Measurements from ENCODE around the gene SBF1. TPM values are rescaled to one million over a fixed set of nuclear protein-coding genes. Genes with fewer than 3 reads are reported as not detected.

SBF1 gene
- total RNA-seq, 1 donor from 2014 or later, result 96.5 TPM

DNA sequence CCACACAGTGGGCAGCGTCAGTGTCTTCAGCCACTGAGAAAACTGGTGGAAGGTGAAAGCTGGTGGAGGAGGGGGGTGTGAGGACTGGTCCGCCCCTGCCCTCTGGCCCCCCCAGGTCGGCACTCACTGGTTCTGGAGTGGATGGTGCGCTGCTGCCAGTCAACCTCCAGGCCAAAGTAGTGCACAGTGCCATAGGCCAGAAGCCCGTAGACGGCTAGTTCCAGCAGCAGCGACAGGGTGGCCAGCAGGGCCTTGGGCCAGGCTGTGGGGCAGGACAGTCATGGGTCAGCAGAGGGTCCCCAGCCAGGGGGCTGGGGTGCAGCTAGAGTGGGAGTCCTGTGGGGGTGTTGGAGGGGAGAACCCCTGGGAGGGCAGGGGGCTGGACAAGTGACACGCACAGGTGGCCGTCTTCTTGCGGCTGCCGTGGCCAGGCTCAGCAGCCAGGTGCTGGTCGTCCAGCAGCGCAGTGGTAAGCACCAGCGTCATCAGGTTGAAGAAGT, 30.5 kb upstream of the SBF1 start:
- Mint-ChIP-seq H3K27ac (no peak overlapping the region), H3K9me3 (ENCODE audit: low read depth) (no peaks in the 10 kb centered on the region), H3K4me3 (ENCODE audit: low read depth) (no peak overlapping the region), H3K4me1 (ENCODE audit: low read depth) (peaks cover 15% of the 10 kb centered on the region), H3K27me3 (no peaks in the 10 kb centered on the region), H3K36me3 (ENCODE audit: insufficient read depth) (no peaks in the 10 kb centered on the region)
- TF ChIP-seq, protein P1, sequence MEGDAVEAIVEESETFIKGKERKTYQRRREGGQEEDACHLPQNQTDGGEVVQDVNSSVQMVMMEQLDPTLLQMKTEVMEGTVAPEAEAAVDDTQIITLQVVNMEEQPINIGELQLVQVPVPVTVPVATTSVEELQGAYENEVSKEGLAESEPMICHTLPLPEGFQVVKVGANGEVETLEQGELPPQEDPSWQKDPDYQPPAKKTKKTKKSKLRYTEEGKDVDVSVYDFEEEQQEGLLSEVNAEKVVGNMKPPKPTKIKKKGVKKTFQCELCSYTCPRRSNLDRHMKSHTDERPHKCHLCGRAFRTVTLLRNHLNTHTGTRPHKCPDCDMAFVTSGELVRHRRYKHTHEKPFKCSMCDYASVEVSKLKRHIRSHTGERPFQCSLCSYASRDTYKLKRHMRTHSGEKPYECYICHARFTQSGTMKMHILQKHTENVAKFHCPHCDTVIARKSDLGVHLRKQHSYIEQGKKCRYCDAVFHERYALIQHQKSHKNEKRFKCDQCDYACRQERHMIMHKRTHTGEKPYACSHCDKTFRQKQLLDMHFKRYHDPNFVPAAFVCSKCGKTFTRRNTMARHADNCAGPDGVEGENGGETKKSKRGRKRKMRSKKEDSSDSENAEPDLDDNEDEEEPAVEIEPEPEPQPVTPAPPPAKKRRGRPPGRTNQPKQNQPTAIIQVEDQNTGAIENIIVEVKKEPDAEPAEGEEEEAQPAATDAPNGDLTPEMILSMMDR (IDR thresholded peaks at IDR 0.05; ENCODE audit: unreplicated experiment), result no peak
- no peak for DNase-seq (ENCODE audit: low spot score, unreplicated experiment)

DNA sequence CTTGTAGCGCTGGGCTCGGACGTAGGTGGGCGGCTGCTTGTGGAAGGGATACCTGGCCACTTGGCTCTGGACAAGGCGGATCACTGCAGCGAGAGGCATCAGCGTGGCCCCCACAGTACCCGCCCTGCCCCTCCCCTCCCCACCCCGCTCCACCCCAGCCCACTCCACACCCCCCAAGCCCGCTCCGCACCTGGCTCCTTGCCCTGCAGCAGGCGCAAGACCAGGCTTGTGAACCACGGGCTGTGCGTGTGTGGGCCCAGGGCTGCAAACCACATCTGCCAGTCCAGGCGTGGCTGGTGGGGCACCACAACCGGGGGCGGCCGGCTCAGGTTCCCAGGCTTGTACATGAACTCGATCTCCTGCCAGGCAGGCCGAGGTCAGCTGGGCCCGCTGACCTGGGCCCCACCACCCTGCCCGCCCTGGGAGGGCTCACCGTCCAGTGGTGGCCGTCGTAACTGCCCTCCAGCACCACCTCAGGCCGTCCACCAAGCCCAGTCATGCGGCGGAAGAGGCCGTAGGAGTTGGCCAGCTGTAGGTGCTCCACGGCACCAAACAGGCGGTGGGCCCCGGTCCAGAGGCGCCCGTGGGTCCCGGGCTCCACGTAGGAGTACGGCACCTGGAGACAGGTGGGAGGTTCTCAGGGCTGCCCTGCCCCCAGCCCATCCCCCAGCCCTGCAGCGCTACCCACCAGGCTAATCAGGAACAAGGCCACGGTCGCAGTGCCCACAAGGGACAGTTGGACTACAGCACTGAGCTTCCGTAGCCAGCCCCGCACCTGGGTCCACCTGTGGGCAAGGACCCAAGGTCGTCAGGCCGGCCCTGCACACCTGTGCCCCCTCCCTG, 29.8 kb upstream of the SBF1 start:
- peaks cover 15% of the 10 kb centered on the region for H3K4me1 Mint-ChIP-seq (ENCODE audit: low read depth)
- no peak overlapping the region for H3K27ac Mint-ChIP-seq
- H3K27me3 Mint-ChIP-seq, result no peaks in the 10 kb centered on the region
- DNase-seq (ENCODE audit: low spot score, unreplicated experiment), result no peak
- H3K4me3 Mint-ChIP-seq (ENCODE audit: low read depth), result no peak overlapping the region
- TF ChIP-seq, protein P1 (IDR thresholded peaks at IDR 0.05; ENCODE audit: unreplicated experiment), result no peak
- no peaks in the 10 kb centered on the region for H3K36me3 Mint-ChIP-seq (ENCODE audit: insufficient read depth)
- H3K9me3 Mint-ChIP-seq (ENCODE audit: low read depth), result no peaks in the 10 kb centered on the region

DNA sequence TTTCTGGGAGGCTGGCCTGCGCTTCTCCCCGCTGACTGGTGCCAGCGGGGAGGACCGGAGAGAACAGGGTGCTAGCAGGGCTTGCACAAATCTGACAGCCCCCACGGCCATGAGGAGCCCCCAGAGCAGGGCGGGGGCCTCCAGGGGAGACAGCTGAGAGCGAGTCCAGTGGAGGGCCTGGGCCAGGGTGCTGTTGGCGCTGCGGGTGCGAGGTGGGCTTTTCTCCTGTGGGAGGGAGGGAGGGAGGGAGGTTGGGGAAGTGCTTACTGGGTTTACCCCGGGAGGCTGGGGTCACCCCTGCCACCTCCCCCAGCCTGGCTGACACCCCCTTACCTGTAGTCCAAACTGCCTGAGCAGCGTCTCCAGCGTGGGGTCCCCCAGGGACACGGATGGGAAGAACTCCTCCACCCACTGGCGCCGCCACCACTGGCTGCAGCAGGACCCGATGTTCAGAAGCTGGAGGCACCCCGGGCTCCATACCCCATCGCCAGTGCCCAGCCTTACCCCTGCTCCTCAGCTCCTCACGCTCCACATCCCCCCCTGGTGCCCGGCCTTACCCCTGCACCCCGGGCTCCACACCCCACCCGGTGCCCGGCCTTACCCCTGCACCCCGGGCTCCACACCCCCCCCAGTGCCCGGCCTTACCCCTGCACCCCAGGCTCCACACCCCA, 28.8 kb upstream of the SBF1 start:
- Mint-ChIP-seq H3K4me3 (ENCODE audit: low read depth) (no peak overlapping the region), H3K4me1 (ENCODE audit: low read depth) (peaks cover 6% of the 10 kb centered on the region), H3K27me3 (no peaks in the 10 kb centered on the region), H3K9me3 (ENCODE audit: low read depth) (no peaks in the 10 kb centered on the region), H3K36me3 (ENCODE audit: insufficient read depth) (no peaks in the 10 kb centered on the region), H3K27ac (no peak overlapping the region)
- no peak for DNase-seq (ENCODE audit: low spot score, unreplicated experiment)
- TF ChIP-seq, protein P1 (IDR thresholded peaks at IDR 0.05; ENCODE audit: unreplicated experiment), result no peak

DNA sequence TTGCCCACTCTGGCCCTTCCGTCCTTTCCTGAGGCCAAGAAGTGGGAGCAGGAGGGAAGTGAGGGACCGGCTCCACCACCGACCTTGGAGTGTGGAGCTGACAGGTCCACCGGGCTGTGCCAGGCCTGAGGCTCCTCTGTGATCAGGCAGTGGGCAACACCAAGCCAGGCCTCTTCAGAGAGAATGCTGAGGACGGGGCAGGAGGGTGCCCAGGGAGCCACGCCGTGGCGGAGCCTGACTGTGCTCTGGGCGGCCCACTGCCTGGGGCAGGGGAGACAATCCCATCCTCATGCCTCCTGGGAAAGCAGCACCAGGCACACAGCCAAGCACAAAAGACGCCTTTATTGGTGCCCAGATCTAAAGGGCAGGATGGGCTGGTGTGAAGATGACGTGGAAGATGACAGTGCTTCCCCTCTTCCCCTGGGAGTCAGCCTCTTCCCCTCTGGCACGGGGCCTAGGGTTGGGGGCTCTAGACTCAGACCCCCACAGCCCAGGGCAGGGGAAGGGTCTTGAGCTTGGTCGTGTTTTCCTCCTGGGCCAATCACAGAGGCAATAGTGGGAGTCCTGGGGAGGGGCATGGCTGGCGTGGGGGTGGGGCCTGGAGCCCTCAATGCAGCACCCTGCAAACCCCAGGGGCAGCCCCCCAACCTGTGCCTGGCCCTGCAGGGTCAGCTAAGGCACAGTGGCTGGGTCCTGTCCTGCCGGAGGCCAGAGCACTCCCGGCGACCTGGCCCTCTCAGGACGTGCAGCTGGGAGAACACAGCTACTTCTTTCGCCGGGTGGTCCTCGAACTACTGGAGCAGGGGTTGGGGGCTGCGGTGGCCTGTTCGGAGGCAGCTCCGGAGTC, 28.0 kb upstream of the SBF1 start:
- no peak for DNase-seq (ENCODE audit: low spot score, unreplicated experiment)
- TF ChIP-seq, protein P1 (IDR thresholded peaks at IDR 0.05; ENCODE audit: unreplicated experiment), result no peak
- no peak overlapping the region for H3K27ac Mint-ChIP-seq
- H3K4me1 Mint-ChIP-seq (ENCODE audit: low read depth), result peaks cover 4% of the 10 kb centered on the region
- no peaks in the 10 kb centered on the region for H3K36me3 Mint-ChIP-seq (ENCODE audit: insufficient read depth)
- H3K4me3 Mint-ChIP-seq (ENCODE audit: low read depth), result no peak overlapping the region
- no peaks in the 10 kb centered on the region for H3K9me3 Mint-ChIP-seq (ENCODE audit: low read depth)
- no peaks in the 10 kb centered on the region for H3K27me3 Mint-ChIP-seq

DNA sequence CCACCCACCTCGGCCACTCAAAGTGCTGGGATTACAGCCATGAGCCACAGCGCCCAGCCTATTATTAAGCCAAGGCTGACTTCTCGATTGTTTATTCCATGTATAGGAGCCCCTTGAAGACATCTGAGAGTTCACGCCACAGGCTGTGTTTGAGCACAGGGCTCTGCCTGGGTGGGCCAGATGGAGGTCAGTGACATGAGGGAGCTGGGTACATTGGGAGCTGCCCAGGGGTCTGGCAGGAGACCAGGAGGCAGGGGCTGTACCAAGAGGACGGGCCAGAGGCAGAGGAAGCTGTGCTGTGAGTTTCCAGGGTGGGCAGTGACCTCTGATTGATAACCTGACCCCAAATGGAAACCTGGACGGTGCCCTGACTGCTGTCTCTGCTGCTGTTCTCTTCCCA, 27.3 kb upstream of the SBF1 start:
- Mint-ChIP-seq H3K4me3 (ENCODE audit: low read depth) (no peak overlapping the region), H3K27ac (no peak overlapping the region), H3K27me3 (peaks cover 1% of the 10 kb centered on the region), H3K36me3 (ENCODE audit: insufficient read depth) (no peaks in the 10 kb centered on the region), H3K4me1 (ENCODE audit: low read depth) (peaks cover 1% of the 10 kb centered on the region), H3K9me3 (ENCODE audit: low read depth) (no peaks in the 10 kb centered on the region)
- DNase-seq (ENCODE audit: low spot score, unreplicated experiment), result no peak
- TF ChIP-seq, protein P1 (IDR thresholded peaks at IDR 0.05; ENCODE audit: unreplicated experiment), result no peak

Measured in progenitor cell of endocrine pancreas (in vitro differentiated cells).